Stromal cell of bone marrow (primary cell): ENCODE measurements around the gene NDOR1.
A peak's percentile ranks its signal among the peaks of the same experiment; 100 is the strongest.

Experiments used
- DNase-seq: peaks from one replicate; pipeline ENCODE4 v3.0.0-alpha.2; 2012; ENCODE audit warnings: low read depth

The NDOR1 gene

DNA sequence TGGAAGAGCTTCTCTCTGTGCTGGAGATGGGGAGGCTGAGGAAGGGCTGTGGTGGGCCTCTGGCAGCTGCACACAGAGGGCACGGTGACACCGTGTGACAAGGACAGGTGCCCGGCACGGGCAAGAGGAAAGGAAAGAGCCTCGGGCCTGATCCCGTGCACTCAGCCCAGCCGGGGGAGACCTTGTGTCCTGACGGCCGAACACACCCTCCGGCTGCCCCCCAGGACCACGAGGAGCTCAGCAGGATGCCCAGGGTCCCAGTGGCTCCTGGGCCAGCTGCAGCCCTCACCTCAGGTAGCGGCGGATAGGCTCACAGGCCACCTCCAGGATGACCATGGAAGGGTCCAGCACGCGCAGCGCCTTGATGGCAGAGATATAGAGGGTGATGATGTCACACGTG, 22.7 kb upstream of the NDOR1 start:
- no peak for DNase-seq

DNA sequence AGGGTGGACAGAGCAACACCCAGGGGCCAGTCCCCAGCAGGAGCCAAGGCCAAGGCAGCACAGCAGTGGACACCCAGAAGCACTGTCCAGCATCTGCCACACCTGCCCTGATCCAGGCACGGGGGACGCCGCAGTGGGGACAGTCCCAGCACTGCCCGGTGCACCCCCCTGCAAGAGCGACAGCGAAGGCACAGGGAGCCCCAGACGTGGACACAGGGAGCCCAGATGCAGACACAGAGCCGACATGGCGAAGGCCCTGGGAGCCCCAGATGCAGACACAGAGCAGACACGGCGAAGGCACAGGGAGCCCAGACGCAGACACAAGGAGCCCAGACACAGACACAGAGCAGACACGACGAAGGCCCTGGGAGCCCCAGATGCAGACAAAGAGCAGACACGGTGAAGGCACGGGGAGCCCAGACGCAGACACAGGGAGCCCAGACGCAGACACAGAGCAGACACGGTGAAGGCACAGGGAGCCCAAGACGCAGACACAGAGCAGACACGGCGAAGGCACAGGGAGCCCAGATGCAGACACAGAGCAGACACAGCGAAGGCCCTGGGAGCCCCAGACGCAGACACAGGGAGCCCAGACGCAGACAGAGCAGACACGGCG, 21.4 kb upstream of the NDOR1 start:
- DNase-seq: no peak

DNA sequence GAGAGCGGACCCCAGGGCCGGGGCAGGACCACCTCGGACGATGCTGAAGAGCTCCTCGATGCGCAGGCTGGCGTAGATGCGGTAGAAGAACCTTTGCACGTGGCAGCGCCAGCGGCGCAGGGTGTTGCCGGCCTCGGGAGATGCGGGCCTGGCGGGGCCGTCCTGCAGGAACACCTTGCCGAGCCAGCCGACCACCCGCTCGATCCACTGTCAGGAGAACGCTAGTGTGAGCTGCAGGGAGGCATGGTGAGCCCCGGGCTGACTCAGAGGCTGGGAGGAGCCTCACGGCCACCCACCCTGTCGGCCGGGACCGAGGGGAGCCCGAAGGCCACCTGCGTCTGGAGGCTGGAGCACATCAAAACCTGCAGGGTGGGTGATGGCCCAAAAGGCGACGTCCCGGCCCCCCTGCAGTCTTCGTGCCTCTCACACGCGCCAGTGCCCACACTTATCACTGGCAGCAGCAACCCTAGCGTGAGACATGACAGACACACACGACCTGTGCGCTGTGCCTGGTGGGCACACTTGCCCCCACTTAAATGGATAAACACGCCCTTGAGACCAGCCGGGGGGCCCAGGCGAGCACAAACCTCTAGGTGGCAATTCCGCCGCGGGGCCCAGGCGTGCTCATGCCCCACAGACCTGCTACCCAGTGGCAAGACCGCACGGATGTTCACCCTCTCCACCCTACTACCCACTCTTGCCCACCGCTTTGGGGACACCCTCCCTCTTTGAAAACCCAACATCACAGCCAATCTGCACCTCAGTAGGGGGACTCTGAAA, 20.4 kb upstream of the NDOR1 start:
- DNase-seq: no peak

DNA sequence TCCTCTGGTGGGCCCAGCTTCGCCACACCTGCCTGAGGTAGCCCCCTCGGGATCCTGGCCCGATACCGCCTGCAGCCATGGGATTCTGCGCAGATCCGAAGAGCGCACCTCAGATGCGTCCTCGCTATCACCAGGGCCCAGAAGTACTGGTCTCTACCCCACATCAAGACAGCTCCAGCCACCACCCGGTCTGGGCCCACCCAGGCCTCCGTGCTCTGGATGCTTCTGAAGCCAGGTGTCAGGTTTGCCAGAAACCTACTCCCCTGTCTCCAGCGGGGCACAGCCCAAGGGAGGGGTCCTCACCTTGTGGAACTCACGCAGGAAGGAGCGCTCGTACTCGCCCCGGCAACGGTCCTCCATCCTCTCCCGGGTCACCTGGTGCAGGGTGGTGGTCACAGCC, 19.6 kb upstream of the NDOR1 start:
- no peak for DNase-seq

DNA sequence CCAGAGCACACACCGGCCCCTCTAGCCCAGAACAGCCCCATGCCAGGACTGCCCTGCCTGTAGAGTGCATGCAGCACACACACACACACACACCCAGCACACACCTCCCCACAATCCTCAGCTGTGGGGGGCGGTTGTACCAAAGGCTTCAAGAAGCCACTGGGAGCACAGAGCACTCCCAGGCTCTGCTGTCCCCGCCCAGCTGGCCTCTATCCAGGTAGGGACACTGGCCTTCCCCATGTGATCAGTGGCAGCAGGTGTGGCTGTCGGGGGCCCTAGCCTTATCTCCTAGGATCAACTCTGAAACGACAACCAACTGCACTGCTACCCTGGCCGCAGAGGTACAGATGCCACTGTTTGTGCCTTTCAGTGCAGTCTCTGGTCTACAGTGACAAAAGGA, 19.1 kb upstream of the NDOR1 start:
- DNase-seq: no peak

GRCh38 chr9:137187386-137187785, 18.1 kb upstream of the NDOR1 start:
- no peak for DNase-seq

- DNase-seq: no peak
Observed at GRCh38 chr9:137188086-137188489, 17.4 kb upstream of the NDOR1 start.

DNA sequence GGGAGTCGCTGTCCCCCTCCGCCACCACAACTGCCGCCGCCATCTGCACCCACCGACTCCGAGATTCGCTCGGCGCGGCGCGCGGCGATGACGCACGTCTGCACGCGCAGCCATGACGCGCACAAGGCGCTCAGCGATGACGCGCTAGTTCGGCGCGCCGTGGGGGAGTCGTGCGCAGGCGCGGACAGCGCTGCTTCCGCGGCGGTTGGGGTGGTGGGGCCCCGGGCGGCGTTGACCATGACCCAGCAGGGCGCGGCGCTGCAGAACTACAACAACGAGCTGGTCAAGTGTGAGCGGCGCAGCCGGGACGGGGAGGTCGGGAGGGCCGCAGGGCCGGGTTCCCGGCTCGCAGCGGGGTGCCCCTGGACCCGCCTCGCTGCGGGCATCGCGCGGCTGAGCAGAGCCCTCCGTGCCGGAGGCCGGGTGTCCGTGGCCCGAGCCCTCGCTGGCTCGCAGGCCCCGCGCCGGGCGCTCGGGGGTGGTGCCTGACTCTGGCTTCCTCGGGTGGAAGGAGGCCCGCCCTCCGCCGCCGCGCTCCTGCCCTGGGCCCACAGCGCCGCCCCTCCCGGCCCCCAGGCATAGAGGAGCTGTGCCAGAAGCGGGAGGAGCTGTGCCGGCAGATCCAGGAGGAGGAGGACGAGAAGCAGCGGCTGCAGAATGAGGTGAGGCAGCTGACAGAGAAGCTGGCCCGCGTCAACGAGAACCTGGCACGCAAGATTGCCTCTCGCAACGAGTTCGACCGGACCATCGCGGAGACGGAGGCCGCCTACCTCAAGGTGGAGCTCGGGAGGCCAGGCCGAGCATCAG, 16.8 kb upstream of the NDOR1 start, which contains the start of the genes ANAPC2 and SSNA1:
Gene ANAPC2, minus strand, starts transcription at position 71 of the 807 bp plus-strand sequence. Its CDS starts 28 bp downstream, at position 43.
Gene SSNA1, plus strand, starts transcription at position 187 of the 807 bp plus-strand sequence. Its CDS starts 51 bp downstream, at position 238.
- DNase-seq: peak; percentile 83

DNA sequence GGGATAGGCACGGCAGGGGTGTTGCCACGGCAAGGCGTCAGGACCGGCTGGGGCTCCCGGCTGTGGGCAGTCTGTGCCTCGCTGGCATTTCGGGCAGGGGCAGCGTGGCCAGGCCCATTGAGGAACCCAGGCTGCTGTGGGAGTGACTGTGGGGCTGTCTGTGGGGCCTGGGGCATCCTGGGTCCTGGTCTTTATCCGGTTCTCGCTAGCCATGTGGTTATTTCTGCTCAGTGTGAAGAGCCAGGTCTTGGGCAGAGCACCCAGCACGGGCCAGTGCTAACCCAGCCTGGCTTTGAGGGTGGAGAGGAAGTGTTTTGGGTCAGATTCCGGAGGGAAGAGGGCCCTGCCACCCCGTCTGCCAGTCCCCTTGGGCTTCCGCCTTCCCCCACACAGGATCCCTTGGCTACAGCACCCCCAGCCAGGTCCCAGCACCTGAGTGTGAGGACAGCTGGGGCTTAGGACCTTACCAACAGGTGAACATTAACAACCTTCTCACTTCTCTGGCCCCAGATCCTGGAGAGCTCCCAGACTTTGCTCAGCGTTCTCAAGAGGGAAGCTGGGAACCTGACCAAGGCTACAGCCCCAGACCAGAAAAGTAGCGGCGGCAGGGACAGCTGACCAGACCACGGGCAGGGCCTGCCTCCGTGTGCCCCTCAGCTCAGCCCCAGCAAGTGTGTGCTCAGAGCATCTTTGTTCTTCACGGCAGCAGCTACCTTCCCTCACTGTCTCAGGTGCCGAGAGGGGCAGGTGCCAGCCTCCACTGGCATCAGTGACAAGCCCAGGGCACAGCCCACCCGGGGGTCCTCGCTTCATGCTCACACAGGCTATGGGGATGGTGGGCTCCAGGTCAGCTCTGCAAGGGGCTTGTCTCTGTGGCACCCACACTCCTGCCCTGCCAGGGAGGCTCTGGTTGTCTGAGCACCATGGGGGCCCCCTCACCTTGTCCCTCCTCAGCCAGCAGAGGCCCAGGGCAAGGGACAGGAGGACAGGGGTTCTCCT, 15.9 kb upstream of the NDOR1 start:
- no peak for DNase-seq

DNA sequence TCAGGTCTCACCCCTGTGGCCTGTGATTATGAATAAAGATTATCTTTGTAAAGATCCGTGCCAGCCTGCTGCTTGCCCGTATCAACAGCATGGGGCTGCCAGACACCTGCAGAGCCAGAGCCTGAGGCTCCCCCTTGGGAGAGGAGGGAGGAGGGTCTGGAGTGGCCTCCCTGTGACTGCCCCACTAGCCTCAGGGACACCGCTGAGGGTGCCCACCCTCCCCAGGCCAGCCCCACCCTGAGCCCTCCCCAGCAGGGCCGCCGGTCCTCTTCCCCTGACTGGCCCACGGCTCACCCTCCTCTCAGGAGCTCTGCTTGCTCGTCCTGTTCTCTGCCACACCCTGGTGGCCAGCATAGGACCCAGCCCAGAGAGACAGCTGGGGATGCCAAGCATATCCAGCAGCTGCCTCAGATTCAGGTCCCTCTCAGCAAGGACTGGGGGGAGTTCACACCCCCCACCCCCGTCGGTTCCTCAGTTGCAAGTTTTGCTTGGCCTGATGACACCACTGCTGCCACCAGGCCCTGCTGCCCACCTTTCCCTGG, 15.1 kb upstream of the NDOR1 start:
- DNase-seq: no peak

GRCh38 chr9:137191245-137191644, 14.3 kb upstream of the NDOR1 start:
- DNase-seq: no peak

DNA sequence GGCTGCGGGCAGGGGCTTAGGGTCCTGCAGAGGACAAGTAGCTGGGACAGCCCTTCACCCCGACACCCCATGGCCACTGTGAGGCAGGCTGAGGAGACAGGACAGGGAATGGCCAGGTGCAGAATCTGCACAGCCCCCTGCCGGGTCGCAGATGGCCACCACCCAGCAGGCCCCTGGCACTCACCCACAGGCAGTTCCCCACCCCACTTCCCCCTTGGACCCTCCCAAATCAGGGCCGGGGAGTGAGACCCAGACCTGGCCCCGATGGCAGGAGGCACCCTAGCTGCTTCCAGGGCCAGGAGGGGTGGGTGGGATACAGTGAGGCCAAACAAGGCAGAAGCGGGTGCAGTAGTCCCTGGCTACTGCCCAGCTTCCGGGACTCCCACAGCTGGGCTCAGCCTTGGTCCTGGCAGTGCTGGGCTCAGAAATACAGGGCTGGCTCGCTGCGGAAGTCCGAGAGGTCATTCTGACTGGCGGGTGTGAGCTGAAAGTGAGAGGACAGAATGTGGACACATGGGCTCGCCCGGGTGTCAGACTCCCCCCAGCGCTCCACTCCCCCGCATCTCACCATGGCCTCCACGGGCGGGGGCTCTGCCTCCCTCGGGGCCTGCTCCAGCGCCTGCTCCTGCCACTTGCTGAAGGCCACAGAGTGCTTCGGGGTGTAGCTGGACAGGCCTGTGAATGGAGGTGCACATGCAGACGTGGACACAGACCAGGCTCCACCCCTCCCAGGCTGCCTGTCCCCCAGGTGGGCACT, 13.6 kb upstream of the NDOR1 start:
- no peak for DNase-seq

GRCh38 chr9:137192448-137192780, 13.1 kb upstream of the NDOR1 start:
- no peak for DNase-seq

- no peak for DNase-seq
Observed at GRCh38 chr9:137192859-137193258, 12.6 kb upstream of the NDOR1 start.

DNA sequence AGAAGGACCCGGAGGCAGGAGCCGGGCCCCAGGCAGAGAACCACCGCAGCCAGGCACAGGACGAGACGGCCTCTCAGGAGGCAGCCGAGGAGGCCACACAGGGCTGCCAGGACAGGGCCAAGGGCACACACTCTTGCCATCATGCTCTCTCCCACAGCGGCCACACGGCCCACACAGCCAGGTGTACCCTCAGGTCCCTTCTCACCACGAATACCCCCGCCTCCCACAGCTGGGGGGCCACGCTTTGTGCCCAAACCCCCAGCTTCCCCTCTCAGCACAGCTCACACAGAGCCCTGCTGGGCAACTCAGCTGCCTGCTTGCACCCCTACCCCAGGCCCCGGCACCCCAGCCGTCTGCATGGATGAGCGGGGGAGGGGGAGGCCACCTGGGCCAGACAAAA, 11.7 kb upstream of the NDOR1 start:
- DNase-seq: no peak

DNA sequence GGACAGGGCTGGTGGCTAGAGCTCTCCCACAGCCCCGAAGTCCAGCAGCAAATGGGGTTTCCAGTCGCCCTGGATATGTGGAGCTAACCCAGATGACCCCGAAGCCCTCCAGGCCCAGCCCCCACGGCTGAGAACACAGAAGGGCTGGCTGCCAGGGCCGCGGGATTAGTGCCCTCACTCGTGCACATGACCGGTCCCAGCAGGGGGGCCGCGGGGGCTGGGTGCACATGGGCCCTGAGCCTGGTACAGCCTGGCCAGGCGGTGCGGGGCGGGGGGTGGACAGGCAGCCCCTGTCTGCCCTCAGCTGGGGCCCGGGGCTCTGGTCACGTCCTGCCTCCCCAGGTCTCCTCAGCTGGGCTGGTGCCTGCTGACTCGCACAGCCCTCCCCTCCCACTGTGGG, 11.1 kb upstream of the NDOR1 start:
- no peak for DNase-seq

DNA sequence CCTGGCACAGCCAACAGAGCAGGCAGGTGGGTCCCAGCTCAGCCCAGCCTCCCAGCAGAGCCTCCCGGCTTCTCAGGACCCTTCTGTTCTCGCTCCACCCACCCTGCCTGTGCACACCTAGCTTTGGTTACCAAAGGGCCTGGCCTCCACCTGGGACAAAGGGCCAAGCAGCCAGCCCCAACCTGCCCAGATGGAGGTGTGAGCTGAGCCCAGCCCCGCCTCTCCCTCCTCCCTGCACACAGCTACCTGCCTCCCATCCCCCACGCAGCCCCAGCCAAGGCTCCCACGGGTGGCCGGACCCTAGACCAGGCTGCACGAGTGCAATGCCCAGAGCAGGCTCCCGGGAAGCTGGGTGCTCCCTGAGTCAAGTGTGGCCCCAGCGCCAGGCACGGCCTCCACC, 10.6 kb upstream of the NDOR1 start:
- no peak for DNase-seq

DNA sequence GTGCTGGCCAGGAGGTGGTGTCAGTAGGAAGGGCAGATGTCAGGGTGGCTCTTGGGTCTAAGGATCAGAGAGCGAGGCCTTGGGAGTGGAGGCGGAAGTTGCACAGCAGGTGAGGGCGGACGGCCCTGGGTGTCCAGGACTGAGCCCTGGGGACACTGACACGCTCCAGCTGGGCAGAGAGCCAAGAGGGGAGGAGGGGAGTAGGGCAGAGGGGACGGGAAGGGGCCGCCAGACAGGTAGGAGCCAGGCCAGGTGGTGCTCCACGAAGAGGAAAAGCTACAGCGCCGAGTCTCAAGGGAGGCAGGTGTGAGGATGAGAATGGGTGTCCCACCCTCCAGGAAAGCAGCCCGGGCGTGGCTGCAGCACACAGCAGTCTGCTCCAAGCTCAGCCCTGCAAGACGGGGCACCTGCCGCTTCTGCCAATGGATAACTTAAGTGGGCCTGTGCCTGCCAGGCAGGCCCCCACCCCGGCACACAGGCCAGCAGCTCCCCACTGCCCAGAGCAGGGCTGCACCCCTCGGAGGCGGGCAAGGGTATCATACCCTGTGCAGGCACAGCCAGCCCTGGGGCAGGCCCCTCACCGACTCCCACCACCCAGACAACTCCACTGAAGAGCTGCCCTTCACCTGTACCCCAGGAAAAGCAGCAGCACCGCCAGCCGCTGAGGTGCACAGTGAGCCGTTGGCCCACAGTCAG, 9.8 kb upstream of the NDOR1 start:
- DNase-seq: no peak

DNA sequence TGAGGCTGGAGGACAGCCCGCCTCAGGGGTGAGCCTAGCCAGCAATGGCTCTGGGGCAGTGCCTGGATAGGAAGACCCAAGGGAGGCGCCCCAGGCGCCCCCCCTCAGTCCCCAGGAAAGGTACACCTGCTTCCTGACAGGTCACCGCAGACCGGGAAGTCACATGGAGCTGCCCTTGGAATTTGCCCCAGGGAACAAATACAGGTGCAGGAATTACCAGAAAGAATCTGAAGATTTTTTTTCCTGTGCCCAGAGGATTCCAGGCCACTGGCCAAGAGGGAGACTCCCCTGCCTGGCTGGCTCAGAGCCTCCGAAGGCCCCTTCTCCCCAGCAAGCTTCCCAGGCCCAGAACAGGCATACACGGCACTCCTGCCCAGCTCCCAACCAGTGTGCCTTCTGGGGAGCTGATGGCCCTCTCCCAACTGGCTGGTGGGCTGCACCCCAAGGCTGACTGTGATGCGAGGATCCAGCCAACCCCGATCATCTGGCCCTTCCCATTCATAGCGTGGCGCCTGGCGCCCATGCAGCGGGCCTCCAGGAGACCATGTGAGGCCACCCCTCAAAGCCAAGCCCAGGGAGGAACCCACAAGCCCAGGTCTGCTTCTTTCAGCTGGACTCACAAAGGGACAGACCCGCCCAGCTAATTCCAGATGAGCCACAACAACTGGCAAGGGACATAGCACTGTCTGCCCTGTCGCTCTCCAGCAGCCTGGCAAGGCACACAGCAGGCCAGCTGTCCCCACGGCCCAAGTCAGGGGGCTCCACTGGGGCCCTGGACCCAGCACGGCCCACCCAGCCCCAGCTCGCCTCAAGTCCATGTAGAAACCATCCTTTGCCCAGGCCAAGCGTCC, 7.2 kb upstream of the NDOR1 start:
- no peak for DNase-seq
